ENCODE measurements around the gene HHIPL1.

The HHIPL1 gene

GRCh38 chr14:99716091-99716849 is 71.3 kb downstream of the HHIPL1 start:
- Mint-ChIP-seq H3K27ac (no peak overlapping the region), H3K9me3 (no peaks in the 10 kb centered on the region), H3K27me3 (ENCODE audit: low read depth) (peaks cover 12% of the 10 kb centered on the region), H3K36me3 (ENCODE audit: low read depth) (no peaks in the 10 kb centered on the region), H3K4me3 (no peak overlapping the region), H3K4me1 (ENCODE audit: low read depth) (no peaks in the 10 kb centered on the region)
- peak; percentile 1 for DNase-seq (ENCODE audit: low spot score)

- H3K27ac Mint-ChIP-seq: no peak overlapping the region
- H3K4me1 Mint-ChIP-seq (ENCODE audit: low read depth): no peaks in the 10 kb centered on the region
- peaks cover 12% of the 10 kb centered on the region for H3K27me3 Mint-ChIP-seq (ENCODE audit: low read depth)
- no peaks in the 10 kb centered on the region for H3K9me3 Mint-ChIP-seq
- peak; percentile 0 for DNase-seq (ENCODE audit: low spot score)
- H3K36me3 Mint-ChIP-seq (ENCODE audit: low read depth): no peaks in the 10 kb centered on the region
- no peak overlapping the region for H3K4me3 Mint-ChIP-seq
Observed at GRCh38 chr14:99716850-99717681, 72.1 kb downstream of the HHIPL1 start.

GRCh38 chr14:99717682-99718013 is 72.7 kb downstream of the HHIPL1 start:
- Mint-ChIP-seq H3K27ac (no peak overlapping the region), H3K27me3 (ENCODE audit: low read depth) (peaks cover 7% of the 10 kb centered on the region), H3K4me3 (no peak overlapping the region), H3K4me1 (ENCODE audit: low read depth) (no peaks in the 10 kb centered on the region), H3K9me3 (no peaks in the 10 kb centered on the region), H3K36me3 (ENCODE audit: low read depth) (no peaks in the 10 kb centered on the region)
- DNase-seq (ENCODE audit: low spot score): peak; percentile 0

- Mint-ChIP-seq H3K27ac (no peak overlapping the region), H3K4me3 (no peak overlapping the region), H3K9me3 (no peaks in the 10 kb centered on the region), H3K27me3 (ENCODE audit: low read depth) (peaks cover 4% of the 10 kb centered on the region), H3K4me1 (ENCODE audit: low read depth) (no peaks in the 10 kb centered on the region), H3K36me3 (ENCODE audit: low read depth) (no peaks in the 10 kb centered on the region)
- no peak for DNase-seq (ENCODE audit: low spot score)
Observed at GRCh38 chr14:99718031-99718810, 73.3 kb downstream of the HHIPL1 start.

GRCh38 chr14:99718811-99719192 is 73.9 kb downstream of the HHIPL1 start:
- Mint-ChIP-seq H3K9me3 (no peaks in the 10 kb centered on the region), H3K36me3 (ENCODE audit: low read depth) (no peaks in the 10 kb centered on the region), H3K27me3 (ENCODE audit: low read depth) (peaks cover 4% of the 10 kb centered on the region), H3K4me3 (no peak overlapping the region), H3K27ac (no peak overlapping the region), H3K4me1 (ENCODE audit: low read depth) (no peaks in the 10 kb centered on the region)
- no peak for DNase-seq (ENCODE audit: low spot score)

GRCh38 chr14:99720941-99721791 is 76.2 kb downstream of the HHIPL1 start:
- Mint-ChIP-seq H3K36me3 (ENCODE audit: low read depth) (no peaks in the 10 kb centered on the region), H3K27ac (no peak overlapping the region), H3K9me3 (no peaks in the 10 kb centered on the region), H3K27me3 (ENCODE audit: low read depth) (peaks cover 7% of the 10 kb centered on the region), H3K4me3 (no peak overlapping the region), H3K4me1 (ENCODE audit: low read depth) (no peaks in the 10 kb centered on the region)
- DNase-seq (ENCODE audit: low spot score): no peak

DNA sequence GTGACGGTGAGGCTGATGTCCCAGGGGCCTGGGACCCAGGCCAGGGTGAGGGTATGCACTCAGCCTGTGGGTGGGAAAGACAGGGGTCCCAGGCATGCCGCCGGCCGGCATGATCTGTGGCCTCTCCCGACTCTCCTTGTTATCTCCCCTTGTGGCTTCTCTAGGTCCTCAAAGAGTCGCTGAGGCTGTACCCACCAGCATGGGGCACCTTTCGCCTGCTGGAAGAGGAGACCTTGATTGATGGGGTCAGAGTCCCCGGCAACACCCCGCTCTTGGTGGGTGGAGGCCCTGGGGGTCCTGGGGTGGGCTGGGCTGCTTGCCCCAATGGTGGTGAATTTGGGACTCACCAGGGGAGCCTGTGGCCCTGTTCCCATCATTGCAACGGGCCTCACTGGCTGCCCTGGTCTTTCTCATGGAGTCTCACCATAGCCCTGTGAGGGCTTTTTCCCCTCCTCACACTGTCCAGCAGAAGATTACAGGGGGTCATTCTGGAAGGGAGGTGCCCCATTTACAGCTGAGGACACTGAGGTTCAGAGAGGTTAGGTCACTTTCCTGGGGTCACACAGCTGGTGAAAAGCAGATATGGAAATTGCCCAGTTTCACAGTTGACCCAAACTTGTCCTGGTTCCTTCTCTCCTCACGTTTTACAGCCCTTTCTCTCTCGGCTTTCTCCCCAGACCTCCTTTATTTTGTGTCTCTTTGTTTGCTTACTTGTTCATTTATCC is 77.0 kb downstream of the HHIPL1 start:
- peaks cover 10% of the 10 kb centered on the region for H3K27me3 Mint-ChIP-seq (ENCODE audit: low read depth)
- no peaks in the 10 kb centered on the region for H3K9me3 Mint-ChIP-seq
- DNase-seq (ENCODE audit: low spot score): no peak
- H3K27ac Mint-ChIP-seq: no peak overlapping the region
- H3K36me3 Mint-ChIP-seq (ENCODE audit: low read depth): no peaks in the 10 kb centered on the region
- no peak overlapping the region for H3K4me3 Mint-ChIP-seq
- H3K4me1 Mint-ChIP-seq (ENCODE audit: low read depth): no peaks in the 10 kb centered on the region

GRCh38 chr14:99722741-99723140 is 77.8 kb downstream of the HHIPL1 start:
- no peaks in the 10 kb centered on the region for H3K9me3 Mint-ChIP-seq
- no peak overlapping the region for H3K27ac Mint-ChIP-seq
- no peaks in the 10 kb centered on the region for H3K4me1 Mint-ChIP-seq (ENCODE audit: low read depth)
- H3K27me3 Mint-ChIP-seq (ENCODE audit: low read depth): peaks cover 11% of the 10 kb centered on the region
- H3K4me3 Mint-ChIP-seq: no peak overlapping the region
- H3K36me3 Mint-ChIP-seq (ENCODE audit: low read depth): no peaks in the 10 kb centered on the region
- no peak for DNase-seq (ENCODE audit: low spot score)

DNA sequence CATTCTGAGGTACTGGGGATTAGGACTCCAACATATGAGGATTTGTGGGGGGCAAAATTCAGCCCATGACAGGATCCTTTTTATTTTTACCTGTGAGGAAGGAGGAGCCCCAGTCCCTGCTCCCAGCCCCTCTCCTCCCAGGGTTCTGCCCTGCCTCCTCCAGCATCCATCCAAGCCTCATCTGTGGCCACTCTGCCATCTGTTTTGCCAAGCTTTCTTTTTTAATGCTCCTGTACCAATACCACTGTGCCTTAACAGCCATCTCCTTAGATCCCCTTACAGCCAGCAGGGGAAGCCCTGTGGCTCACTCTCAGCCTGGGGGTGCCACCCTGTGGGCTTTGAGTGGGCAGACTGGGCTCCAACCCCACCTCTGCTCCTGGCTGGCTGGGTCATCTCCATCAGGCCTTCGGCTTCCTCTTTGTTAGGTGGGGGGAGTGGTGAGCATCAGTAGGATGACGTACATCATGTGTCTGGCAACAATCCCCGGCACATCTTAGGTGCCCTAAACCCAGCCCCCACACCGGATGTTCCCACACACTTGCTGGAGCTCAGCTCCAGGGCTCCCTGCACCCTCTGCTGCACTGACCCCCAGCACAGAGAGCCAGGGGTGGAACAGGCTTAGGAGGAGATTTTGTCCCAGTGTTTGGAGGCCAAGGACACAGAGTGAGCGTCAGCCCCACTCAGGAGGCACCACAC is 79.4 kb downstream of the HHIPL1 start:
- Mint-ChIP-seq H3K36me3 (ENCODE audit: low read depth) (no peaks in the 10 kb centered on the region), H3K27ac (no peak overlapping the region), H3K9me3 (no peaks in the 10 kb centered on the region), H3K4me3 (no peak overlapping the region), H3K27me3 (ENCODE audit: low read depth) (peaks cover 11% of the 10 kb centered on the region), H3K4me1 (ENCODE audit: low read depth) (no peaks in the 10 kb centered on the region)
- DNase-seq (ENCODE audit: low spot score): no peak

DNA sequence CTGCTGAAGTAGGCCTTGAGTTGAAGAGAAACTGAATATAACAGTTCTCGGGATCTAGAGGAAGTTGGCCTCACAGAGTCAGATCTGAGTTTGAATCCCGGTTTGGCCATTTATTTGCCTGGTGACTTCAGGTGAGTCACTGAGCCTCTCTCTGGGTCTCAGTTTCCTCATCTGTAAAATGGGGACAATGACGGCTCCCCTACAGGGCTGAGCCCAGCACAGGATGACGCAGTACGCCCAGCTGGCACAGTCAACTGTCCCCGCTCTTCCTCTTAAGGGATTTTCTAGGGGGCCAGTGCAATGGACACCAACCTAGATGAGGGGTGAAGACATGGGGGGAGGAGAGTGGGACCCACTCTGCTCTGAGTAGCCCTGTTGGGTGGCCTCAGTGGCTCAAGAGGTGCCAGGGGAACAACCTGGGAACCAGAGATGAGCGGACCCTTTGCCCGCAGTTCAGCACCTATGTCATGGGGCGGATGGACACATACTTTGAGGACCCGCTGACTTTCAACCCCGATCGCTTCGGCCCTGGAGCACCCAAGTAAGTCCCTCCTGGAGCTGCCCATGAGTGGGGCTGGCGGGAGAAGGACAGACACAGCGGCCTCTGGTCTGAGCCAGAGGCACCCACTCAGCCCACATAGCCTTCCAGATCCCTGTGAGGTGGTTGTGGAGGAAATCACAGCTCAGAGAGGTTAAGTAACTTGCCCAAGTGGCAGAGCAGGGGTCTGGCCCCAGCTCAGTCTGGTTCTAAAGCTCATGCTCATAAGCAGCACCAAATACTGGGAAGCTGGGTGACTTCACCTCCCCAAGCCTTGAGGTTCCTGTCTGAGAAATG is 80.2 kb downstream of the HHIPL1 start:
- no peak overlapping the region for H3K4me3 Mint-ChIP-seq

DNA sequence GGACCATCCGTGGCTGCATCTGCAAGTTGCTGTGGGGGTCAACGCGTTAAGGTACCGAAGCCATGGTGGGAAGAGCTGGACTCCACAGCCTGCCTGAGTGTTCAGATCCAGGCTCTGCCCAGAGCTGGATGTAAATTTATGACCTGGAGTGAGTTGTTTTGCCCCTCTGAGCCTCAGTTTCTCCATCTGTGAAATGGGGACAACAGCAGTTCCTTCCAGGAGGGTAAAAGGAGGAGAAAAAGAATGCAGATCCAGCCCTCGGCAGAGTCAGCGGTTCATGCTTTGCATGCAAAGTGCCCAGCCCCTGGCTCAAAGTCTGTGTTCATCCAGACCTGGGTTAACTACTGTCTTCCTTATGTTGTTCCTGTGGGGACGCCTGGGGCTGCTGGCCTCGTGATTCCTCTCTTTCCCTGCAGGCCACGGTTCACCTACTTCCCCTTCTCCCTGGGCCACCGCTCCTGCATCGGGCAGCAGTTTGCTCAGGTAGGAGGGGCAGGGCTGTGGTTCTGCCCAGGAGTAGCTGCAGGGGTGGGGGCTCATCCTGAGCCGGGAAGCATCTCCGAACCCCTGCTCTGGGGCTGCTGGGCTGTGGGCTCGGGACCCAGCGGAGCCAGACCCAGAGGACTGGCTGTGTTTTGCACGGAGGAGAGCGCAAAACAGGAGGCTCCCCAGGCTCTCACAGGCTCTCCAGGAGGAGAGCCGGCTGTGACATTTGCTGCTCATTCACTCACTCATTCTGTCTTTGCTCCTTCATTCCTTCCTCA is 81.0 kb downstream of the HHIPL1 start:
- no peak overlapping the region for H3K4me3 Mint-ChIP-seq
- H3K27me3 Mint-ChIP-seq (ENCODE audit: low read depth): peaks cover 15% of the 10 kb centered on the region
- H3K4me1 Mint-ChIP-seq (ENCODE audit: low read depth): no peaks in the 10 kb centered on the region
- H3K27ac Mint-ChIP-seq: no peak overlapping the region
- no peaks in the 10 kb centered on the region for H3K36me3 Mint-ChIP-seq (ENCODE audit: low read depth)
- DNase-seq (ENCODE audit: low spot score): no peak
- no peaks in the 10 kb centered on the region for H3K9me3 Mint-ChIP-seq

More for the DNA sequence above, 80.2 kb downstream of the HHIPL1 start:
- Mint-ChIP-seq H3K36me3 (ENCODE audit: low read depth) (no peaks in the 10 kb centered on the region), H3K4me1 (ENCODE audit: low read depth) (no peaks in the 10 kb centered on the region), H3K9me3 (no peaks in the 10 kb centered on the region), H3K27me3 (ENCODE audit: low read depth) (peaks cover 11% of the 10 kb centered on the region), H3K27ac (no peak overlapping the region)
- no peak for DNase-seq (ENCODE audit: low spot score)

All from T-helper 2 cell treated with Interferon-gamma antibody and Interleukin-4, amounts not matched to agents 5 μg/mL and 100 μg/mL, for 36 hours (primary cell).